GM12891 (cell line): Measurements from ENCODE around the gene BTBD9.

Source experiments
- DNase-seq: peaks from one replicate; pipeline ENCODE4 v3.0.0; 2011; ENCODE audit warnings: low spot score; ENCODE audit not compliant: insufficient read length
- FAIRE-seq: peaks from 2 replicates; lab custom pipeline; 2011; peaks lifted over from hg19 to GRCh38; lab: Jason Lieb, UNC
- PAX5 ChIP-seq: IDR thresholded peaks from 2 replicates; pipeline ENCODE4 v1.6.1; 2011; ENCODE audit warnings: low read length, moderate library complexity, mild to moderate bottlenecking; ENCODE audit not compliant: insufficient read depth, severe bottlenecking
- POLR2A ChIP-seq: IDR thresholded peaks from 2 replicates; pipeline ENCODE4 v1.6.1; 2011; ENCODE audit warnings: low read depth, low read length, control low read depth
- POLR2AphosphoS5 ChIP-seq: IDR thresholded peaks from 2 replicates; pipeline ENCODE4 v1.6.1; 2011; ENCODE audit warnings: low read depth, low read length, control low read depth
- POU2F2 ChIP-seq: IDR thresholded peaks from 2 replicates; pipeline ENCODE4 v1.6.1; 2011; ENCODE audit warnings: low read depth, mild to moderate bottlenecking, control low read depth, low read length, moderate library complexity
- SPI1 ChIP-seq: IDR thresholded peaks from 2 replicates; pipeline ENCODE4 v1.6.1; 2011; ENCODE audit warnings: low read depth, low read length, control low read depth
- TAF1 ChIP-seq: IDR thresholded peaks from 2 replicates; pipeline ENCODE4 v1.6.1; 2011; ENCODE audit warnings: low read depth, low read length, control low read depth

BTBD9 gene

DNA sequence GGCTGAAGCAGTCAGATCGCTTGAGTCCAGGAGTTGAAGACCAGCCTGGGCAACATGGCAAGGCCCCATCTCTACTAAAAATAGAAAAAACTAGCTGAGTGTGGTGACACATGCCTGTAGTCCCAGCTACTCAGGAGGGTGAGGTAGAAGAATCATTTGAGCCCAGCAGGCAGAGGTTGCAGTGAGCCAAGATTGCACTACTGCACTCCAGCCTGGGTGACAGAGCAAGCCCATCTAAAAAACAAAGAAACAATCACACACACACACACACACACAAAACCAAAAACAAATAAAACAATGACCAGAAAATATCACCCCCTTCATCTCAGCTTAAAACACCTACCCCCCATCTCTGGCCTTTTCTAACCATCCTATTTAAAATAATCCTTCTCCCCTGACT lies 68.0 kb downstream of the BTBD9 start:
- no peak for TF ChIP-seq POLR2A
- no peak for TF ChIP-seq POU2F2
- TF ChIP-seq TAF1, result no peak
- TF ChIP-seq SPI1, result no peak
- TF ChIP-seq PAX5, result no peak
- no peak for TF ChIP-seq POLR2AphosphoS5
- DNase-seq (no peak), FAIRE-seq (peak; percentile 16)

DNA sequence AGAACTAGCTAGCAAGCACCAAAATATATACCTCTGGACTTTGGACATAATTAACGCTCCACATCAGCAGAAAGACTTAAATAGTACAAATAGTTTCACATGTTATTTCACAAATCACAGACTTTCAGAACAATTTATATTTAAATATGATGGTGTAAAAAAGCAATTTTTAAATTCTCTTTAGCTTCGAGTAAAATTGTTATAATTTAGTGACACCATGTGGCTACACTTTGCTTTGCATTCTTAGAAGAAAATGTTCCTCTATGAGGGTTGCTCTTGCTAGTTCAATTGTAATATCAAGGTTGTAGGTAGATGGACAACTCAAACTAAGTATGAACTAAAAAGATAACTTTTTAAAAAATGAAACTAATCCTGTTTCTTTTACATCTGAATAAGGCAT lies 69.0 kb downstream of the BTBD9 start:
- FAIRE-seq, result peak; percentile 56
- no peak for DNase-seq
- TF ChIP-seq TAF1 (no peak), SPI1 (no peak), POU2F2 (no peak), POLR2AphosphoS5 (no peak), PAX5 (no peak), POLR2A (no peak)

GRCh38 chr6:38567436-38567835 lies 72.3 kb downstream of the BTBD9 start:
- FAIRE-seq, result no peak
- no peak for DNase-seq
- TF ChIP-seq POLR2AphosphoS5 (no peak), PAX5 (no peak), TAF1 (no peak), POLR2A (no peak), POU2F2 (no peak), SPI1 (no peak)

GRCh38 chr6:38566295-38567030 lies 73.3 kb downstream of the BTBD9 start:
- DNase-seq (no peak), FAIRE-seq (no peak)
- no peak for TF ChIP-seq POLR2A
- no peak for TF ChIP-seq POU2F2
- no peak for TF ChIP-seq POLR2AphosphoS5
- TF ChIP-seq SPI1, result no peak
- no peak for TF ChIP-seq TAF1
- TF ChIP-seq PAX5, result no peak

GRCh38 chr6:38564301-38564700 lies 75.4 kb downstream of the BTBD9 start:
- TF ChIP-seq TAF1 (no peak), SPI1 (peak; percentile 75)
- FAIRE-seq (no peak), DNase-seq (no peak)

GRCh38 chr6:38555606-38556005 lies 84.1 kb downstream of the BTBD9 start:
- TF ChIP-seq POLR2AphosphoS5 (no peak), SPI1 (no peak), POU2F2 (no peak), TAF1 (no peak), POLR2A (no peak), PAX5 (no peak)
- DNase-seq (no peak), FAIRE-seq (no peak)

- FAIRE-seq, result no peak
- DNase-seq, result no peak
- TF ChIP-seq TAF1 (no peak), PAX5 (no peak), SPI1 (no peak), POLR2AphosphoS5 (no peak), POLR2A (no peak), POU2F2 (no peak)
These were observed 84.9 kb downstream of the BTBD9 start for GRCh38 chr6:38554700-38555413.

DNA sequence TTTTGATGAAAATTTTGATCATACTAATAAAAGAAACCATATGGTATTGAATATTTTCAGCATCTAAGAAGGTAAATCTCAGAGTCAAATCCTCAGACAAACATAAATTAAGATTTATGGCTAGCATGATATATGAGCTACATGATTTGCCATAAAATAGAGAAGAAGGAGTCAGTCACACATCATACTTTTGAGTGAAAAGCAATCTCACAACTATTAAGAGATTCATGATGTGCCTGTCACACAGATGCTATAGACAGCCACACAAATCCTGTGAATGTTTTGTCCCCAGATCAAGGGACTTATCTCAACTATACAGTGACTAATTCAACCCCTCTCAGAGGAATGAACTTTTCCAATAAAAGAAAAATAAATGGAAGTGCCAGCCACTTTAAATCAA lies 85.7 kb downstream of the BTBD9 start:
- TF ChIP-seq POU2F2 (no peak), TAF1 (no peak), PAX5 (no peak), SPI1 (no peak), POLR2AphosphoS5 (no peak)
- FAIRE-seq, result no peak
- no peak for DNase-seq

- FAIRE-seq, result peak; percentile 85
- DNase-seq, result peak; percentile 36
These were observed 87.6 kb downstream of the BTBD9 start for GRCh38 chr6:38552121-38552520.

DNA sequence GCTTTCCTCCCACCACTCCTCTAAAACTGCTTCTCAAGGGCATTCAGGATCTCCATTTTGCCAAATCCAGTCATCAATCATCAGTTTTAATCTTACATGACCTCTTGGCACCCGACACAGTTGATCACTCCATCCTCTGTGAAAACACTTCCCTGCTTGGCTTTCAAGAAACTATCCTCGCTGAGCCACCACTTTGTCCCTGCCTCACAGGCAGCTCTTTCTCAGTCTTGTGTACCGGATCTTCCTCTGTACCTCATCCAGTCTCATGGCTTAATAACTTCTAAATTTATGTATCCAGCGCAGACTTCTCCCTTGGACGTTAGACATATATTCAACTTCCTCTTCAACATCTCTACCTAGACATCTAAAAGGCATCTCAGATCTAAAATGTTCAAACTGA lies 89.9 kb downstream of the BTBD9 start:
- no peak for DNase-seq
- FAIRE-seq, result no peak
- TF ChIP-seq SPI1 (no peak), PAX5 (no peak), POU2F2 (no peak), TAF1 (no peak), POLR2AphosphoS5 (no peak), POLR2A (no peak)

More at GRCh38 chr6:38552121-38552520, 87.6 kb downstream of the BTBD9 start:
- no peak for TF ChIP-seq TAF1
- 0 out of 2 replicates have a peak, but pooled peaks have one; percentile 16 for TF ChIP-seq SPI1
- TF ChIP-seq POLR2A, result no peak
- no peak for TF ChIP-seq POU2F2
